ENCODE data around the gene EFNA5.
"Not testable (repeated sequence)": the region's sequence is repeated elsewhere in the genome, so short reads cannot be mapped to it uniquely, and the experiment has no call there.

The EFNA5 gene

GRCh38 chr5:107346580-107346979, 324.2 kb downstream of the EFNA5 start:
- not testable (repeated sequence) for DNase-seq

- DNase-seq: no peak
Measured at GRCh38 chr5:107342371-107342770, 328.4 kb downstream of the EFNA5 start.

GRCh38 chr5:107341376-107342084, 329.2 kb downstream of the EFNA5 start:
- DNase-seq: no peak

- DNase-seq: no peak
Measured at GRCh38 chr5:107340631-107341030, 330.1 kb downstream of the EFNA5 start.

GRCh38 chr5:107338335-107338734, 332.4 kb downstream of the EFNA5 start:
- no peak for DNase-seq

GRCh38 chr5:107337281-107337680, 333.5 kb downstream of the EFNA5 start:
- no peak for DNase-seq

GRCh38 chr5:107331882-107332281, 338.9 kb downstream of the EFNA5 start:
- no peak for DNase-seq

- DNase-seq: no peak
Measured at GRCh38 chr5:107331312-107331711, 339.4 kb downstream of the EFNA5 start.

GRCh38 chr5:107330903-107331302, 339.8 kb downstream of the EFNA5 start:
- no peak for DNase-seq

GRCh38 chr5:107329850-107330249, 340.9 kb downstream of the EFNA5 start:
- no peak for DNase-seq
